Measurements from ENCODE around the gene ACTA1.
"Not testable (repeated sequence)": the region's sequence is repeated elsewhere in the genome, so short reads cannot be mapped to it uniquely, and the experiment has no call there.

The ACTA1 gene

GRCh38 chr1:229409616-229410369 is 24.1 kb downstream of the ACTA1 start:
- DNase-seq (ENCODE audit: low spot score): no peak

DNA sequence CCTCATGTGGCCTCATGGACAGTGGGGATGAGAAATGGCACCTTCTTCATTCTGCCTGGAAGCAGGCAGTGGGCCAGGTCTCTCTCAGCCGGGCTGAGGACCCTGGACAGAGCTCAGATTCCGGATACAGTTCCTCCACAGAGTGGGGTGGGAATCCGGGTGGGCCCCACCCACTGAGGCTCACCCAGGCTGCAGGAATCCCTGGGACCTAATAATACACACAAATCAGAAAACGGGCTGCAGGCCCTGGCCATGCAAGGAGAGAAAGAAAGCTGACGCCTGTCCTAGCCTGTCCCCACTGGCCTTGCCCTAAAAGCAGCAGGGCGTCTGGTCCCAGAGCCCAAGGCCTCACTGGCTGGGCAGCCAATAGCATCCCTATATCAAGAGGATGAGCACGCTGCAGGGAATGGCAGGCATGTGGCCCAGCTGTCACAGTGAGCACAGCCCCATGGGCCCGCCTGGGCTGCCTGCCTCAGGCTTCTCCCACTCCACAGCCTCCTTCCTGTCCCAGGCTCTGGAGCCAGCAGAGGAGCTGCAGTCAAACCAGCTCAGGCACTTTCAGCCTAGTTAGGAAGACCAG is 25.3 kb downstream of the ACTA1 start:
- no peak for DNase-seq (ENCODE audit: low spot score)

- peak; percentile 27 for DNase-seq (ENCODE audit: low spot score)
Measured at GRCh38 chr1:229407206-229408026, 26.5 kb downstream of the ACTA1 start.

DNA sequence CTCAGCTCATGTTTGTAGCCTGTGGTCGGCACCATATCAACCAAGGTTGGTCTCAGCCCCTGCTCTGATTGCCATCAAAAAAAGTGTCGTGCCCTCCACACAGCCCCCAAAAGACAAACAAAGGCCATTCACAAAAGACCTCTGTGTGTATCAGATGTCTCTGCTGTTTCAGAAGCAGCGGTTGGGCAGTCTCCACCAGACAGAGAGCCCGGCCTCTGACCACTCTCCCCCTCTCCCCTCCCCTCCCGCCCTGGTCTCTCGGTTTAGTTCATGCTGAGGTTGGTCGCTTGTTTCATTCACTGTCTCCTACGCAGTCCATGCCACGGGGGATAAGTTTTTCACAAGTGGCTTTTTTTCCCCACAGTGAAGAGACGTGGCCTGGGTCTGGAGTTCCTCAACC is 27.1 kb downstream of the ACTA1 start:
- no peak for DNase-seq (ENCODE audit: low spot score)

GRCh38 chr1:229403573-229403972 is 30.3 kb downstream of the ACTA1 start:
- DNase-seq (ENCODE audit: low spot score): no peak

- no peak for DNase-seq (ENCODE audit: low spot score)
Measured at GRCh38 chr1:229402993-229403392, 30.9 kb downstream of the ACTA1 start.

DNA sequence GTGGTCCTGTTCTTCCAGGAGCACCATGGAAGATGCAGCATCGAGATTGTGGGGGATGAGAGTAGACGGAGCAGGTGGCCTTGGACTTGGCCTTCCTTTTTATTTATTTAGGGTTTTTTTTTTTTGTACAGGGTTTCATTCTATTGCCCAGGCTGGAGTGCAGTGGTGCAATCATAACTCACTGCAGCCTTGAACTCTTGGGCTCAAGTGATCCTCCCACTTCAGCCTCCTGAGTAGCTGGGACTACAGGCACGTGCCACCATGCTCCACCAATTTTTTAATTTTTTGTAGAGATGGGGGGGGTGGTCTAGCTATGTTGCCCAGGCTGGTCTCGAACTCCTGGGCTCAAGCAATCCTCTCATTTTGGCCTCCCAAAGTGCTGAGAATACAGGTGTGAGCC is 31.6 kb downstream of the ACTA1 start:
- not testable (repeated sequence) for DNase-seq (ENCODE audit: low spot score)

GRCh38 chr1:229397762-229398161 is 36.1 kb downstream of the ACTA1 start:
- DNase-seq (ENCODE audit: low spot score): no peak

- DNase-seq (ENCODE audit: low spot score): no peak
Measured at GRCh38 chr1:229396585-229397206, 37.2 kb downstream of the ACTA1 start.

GRCh38 chr1:229394517-229394916 is 39.4 kb downstream of the ACTA1 start:
- DNase-seq (ENCODE audit: low spot score): not testable (repeated sequence)

- DNase-seq (ENCODE audit: low spot score): no peak
Measured at GRCh38 chr1:229392936-229393335, 41.0 kb downstream of the ACTA1 start.

- DNase-seq (ENCODE audit: low spot score): no peak
Measured at GRCh38 chr1:229390130-229390529, 43.8 kb downstream of the ACTA1 start.

DNA sequence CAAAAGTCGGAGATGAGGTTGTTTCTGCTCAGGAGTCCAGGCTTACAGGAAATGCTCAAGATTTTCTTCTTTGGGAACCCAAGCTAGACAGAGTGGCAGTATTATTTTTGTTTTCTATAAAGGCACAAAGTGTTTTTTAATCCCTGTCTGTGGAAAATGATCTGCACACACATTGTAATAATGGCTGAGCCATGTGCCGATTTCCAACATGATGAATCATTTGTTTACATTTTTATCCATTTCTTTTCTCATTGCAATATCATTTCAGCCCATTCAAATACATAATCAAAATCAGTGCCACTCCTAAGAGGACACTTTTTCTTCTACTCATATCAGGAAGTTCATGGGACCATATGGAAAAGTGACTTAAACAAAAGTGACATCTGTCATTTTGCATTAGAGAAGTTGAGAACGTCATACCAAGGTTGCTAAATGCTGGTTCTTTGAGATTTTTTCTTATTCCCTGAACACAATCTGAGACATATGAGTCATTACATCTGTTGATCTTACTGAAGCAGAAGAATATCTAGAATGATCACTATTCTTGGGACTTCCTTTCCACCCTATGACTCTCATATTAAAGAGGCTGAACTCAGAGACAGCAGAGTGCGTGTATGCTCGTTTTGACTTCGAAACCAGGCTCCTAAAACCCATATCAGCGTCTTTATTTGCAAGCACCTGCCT is 44.9 kb downstream of the ACTA1 start:
- DNase-seq (ENCODE audit: low spot score): peak; percentile 34

- no peak for DNase-seq (ENCODE audit: low spot score)
Measured at GRCh38 chr1:229385853-229386456, 47.9 kb downstream of the ACTA1 start.

DNA sequence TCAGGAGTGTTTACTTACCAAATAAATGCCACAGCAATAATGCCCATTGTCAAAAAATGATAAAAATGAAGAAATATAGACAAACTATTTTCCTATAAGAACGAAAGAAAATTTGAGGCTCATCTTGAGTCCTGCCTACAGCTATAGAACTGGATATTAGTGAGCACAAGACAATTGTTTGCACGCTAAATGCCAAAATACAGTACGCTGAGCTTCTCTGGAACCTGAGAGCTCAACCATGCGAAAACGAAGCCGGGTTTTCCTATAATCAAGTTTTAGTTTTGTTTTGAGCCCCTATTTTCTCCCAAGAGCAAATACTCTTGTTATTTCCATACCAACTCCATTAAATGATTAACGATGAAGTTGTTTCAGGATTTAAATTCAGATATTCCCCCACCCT is 49.1 kb downstream of the ACTA1 start:
- no peak for DNase-seq (ENCODE audit: low spot score)

DNA sequence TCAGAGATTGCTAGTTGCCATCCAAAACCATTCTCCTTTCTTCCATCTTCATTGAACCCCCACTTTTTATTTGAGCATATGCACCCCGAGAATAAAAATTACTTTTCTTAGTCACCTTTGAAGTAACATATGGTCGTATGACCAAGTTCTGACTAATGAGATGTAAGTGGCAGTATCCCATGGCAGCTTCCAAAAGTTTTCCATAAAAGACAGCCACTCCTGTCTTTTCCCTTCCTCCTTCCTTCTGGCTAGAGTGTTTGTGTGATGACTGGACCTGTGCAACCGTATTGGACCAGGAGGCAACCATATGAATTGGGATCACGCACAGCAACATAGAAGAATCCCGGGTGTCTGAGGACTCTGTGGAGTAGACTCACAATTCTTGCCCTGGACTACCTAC is 49.9 kb downstream of the ACTA1 start:
- no peak for DNase-seq (ENCODE audit: low spot score)

DNA sequence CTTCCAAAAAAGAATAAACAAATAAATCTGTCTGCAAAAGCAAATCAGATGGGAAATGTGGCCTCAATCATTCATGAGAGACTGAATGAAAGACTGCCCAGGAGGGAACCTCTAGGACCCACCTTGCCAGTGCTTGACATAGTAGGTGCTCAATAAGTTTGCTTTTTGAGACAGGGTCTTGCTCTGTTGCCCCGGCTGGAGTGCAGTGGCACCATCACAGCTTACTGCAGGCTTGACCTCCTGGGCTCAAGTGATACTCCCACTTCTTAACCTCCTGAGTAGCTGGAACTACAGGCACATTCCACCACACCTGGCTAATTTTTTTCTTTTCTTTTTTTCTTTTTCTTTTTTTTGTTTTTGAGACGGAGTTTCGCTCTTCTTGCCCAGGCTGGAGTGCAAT is 50.7 kb downstream of the ACTA1 start:
- DNase-seq (ENCODE audit: low spot score): no peak
